Activated B cell treated with CpG ODN at 0.5 μM for 24 hours (primary cell): ENCODE data around the gene GRAP. TPM values are rescaled to one million over a fixed set of nuclear protein-coding genes. Genes with fewer than 3 reads are reported as not detected.

ENCODE experiments used
- ATAC-seq: fragments of 200-7000 bp; cut with Tn5 transposase; one replicate; pipeline ENCODE4 v1.10.0; 2021; ENCODE audit warnings: low read depth, mild to moderate bottlenecking, moderate library complexity
- CTCF ChIA-PET: fragments of 350-600 bp; sonication (Branson Sonifier 250); formaldehyde crosslinking; loops from one replicate; lab custom pipeline; 2021; ENCODE audit warnings: antibody characterized with exemption; lab: Charles Lee
- POLR2A ChIA-PET: fragments of 350-600 bp; sonication (Branson Sonifier 250); formaldehyde crosslinking; loops from one replicate; lab custom pipeline; 2021; ENCODE audit warnings: antibody characterized with exemption; lab: Charles Lee
- DNase-seq: peaks from one replicate; pipeline ENCODE4 v3.0.0; 2022
- H3K27ac Mint-ChIP-seq: one replicate; pipeline ENCODE4 v1.8.0; 2020; ENCODE audit warnings: mixed read lengths
- H3K27me3 Mint-ChIP-seq: one replicate; pipeline ENCODE4 v1.8.0; 2021; ENCODE audit warnings: mixed read lengths
- H3K36me3 Mint-ChIP-seq: one replicate; pipeline ENCODE4 v1.8.0; 2021; ENCODE audit warnings: low read depth, mixed read lengths
- H3K4me1 Mint-ChIP-seq: one replicate; pipeline ENCODE4 v1.8.0; 2021; ENCODE audit warnings: mixed read lengths
- H3K4me3 Mint-ChIP-seq: one replicate; pipeline ENCODE4 v1.8.0; 2020; ENCODE audit warnings: mild to moderate bottlenecking, mixed read lengths
- H3K9me3 Mint-ChIP-seq: one replicate; pipeline ENCODE4 v1.8.0; 2020; ENCODE audit warnings: mixed read lengths
- intact Hi-C: fragments of 100-400 bp; cut with micrococcal nuclease; formaldehyde crosslinking; loops from one replicate; pipeline ENCODE4 v1.15.1; 2024
- total RNA-seq: library from RNA; stranded (reverse); gene quantifications from 2 replicates; pipeline ENCODE4 v1.2.3, GENCODE V29; 2022
- TF ChIP-seq, protein P1 (sequence below): fragments of 200-600 bp; IDR thresholded peaks from one replicate; pipeline ENCODE4 v1.8.0; 2022; ENCODE audit warnings: antibody characterized with exemption, mild to moderate bottlenecking

The GRAP gene
- total RNA-seq, 1 donor from 2014 or later = 39.2 TPM

DNA sequence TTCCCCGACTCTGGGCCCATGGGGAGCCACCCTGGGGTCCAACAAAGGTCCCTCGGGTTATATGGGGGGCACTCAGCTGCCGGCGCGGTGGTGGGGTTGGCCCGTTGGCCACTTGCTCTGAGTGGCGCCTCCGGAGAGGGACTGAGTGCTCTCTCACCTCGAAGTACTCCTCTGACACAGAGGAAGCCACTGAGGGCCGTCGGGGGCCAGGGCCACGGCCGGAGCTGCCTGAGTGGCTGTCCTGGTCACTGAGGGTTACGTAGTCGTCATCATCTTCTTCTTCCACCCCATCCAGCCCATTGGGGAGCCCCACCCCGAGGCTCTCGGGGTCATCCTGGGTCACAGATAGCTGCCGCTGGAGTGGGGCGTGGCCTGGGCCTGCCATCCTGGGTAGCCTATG is 69.1 kb downstream of the GRAP start:
- no peaks in the 10 kb centered on the region for H3K9me3 Mint-ChIP-seq
- ChIA-PET CTCF (interaction anchor here (1.7 kb wide), 1 partner anchor 17 kb away, joined by 5 read pairs; no protein-coding TSS in a partner anchor), POLR2A (no interaction called here)
- H3K36me3 Mint-ChIP-seq = peaks cover 53% of the 10 kb centered on the region
- H3K27me3 Mint-ChIP-seq = no peaks in the 10 kb centered on the region
- intact Hi-C loops = no loop called here
- H3K27ac Mint-ChIP-seq = no peak overlapping the region
- no peaks in the 10 kb centered on the region for H3K4me1 Mint-ChIP-seq
- ATAC-seq (no peak), DNase-seq (no peak)
- TF ChIP-seq, protein P1, sequence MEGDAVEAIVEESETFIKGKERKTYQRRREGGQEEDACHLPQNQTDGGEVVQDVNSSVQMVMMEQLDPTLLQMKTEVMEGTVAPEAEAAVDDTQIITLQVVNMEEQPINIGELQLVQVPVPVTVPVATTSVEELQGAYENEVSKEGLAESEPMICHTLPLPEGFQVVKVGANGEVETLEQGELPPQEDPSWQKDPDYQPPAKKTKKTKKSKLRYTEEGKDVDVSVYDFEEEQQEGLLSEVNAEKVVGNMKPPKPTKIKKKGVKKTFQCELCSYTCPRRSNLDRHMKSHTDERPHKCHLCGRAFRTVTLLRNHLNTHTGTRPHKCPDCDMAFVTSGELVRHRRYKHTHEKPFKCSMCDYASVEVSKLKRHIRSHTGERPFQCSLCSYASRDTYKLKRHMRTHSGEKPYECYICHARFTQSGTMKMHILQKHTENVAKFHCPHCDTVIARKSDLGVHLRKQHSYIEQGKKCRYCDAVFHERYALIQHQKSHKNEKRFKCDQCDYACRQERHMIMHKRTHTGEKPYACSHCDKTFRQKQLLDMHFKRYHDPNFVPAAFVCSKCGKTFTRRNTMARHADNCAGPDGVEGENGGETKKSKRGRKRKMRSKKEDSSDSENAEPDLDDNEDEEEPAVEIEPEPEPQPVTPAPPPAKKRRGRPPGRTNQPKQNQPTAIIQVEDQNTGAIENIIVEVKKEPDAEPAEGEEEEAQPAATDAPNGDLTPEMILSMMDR = no peak
- H3K4me3 Mint-ChIP-seq = no peak overlapping the region

DNA sequence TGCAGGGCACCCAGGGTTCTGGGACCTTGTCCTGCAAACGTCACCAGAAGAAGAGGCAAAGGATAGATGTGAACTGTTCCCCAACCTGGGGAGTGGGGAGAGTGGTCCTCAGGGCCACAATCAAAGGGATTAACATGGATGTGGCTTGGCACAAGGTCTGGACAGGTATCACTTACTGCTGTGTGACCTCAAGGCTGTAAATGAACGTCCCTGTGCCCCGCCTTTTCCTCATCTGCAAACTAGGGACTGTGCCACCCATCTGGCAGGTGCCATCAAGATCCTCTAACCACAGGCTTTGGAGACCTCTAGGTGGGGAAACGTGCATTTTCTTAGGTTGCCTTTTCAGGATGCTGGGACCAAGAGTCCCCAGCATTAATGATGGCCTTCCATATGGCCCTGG is 69.7 kb downstream of the GRAP start:
- Mint-ChIP-seq H3K27me3 (no peaks in the 10 kb centered on the region), H3K4me1 (no peaks in the 10 kb centered on the region), H3K36me3 (peaks cover 57% of the 10 kb centered on the region), H3K9me3 (no peaks in the 10 kb centered on the region), H3K27ac (no peak overlapping the region), H3K4me3 (no peak overlapping the region)
- TF ChIP-seq, protein P1 = no peak
- CTCF ChIA-PET = no interaction called here
- DNase-seq (no peak), ATAC-seq (no peak)
- POLR2A ChIA-PET = no interaction called here
- intact Hi-C loops = no loop called here

DNA sequence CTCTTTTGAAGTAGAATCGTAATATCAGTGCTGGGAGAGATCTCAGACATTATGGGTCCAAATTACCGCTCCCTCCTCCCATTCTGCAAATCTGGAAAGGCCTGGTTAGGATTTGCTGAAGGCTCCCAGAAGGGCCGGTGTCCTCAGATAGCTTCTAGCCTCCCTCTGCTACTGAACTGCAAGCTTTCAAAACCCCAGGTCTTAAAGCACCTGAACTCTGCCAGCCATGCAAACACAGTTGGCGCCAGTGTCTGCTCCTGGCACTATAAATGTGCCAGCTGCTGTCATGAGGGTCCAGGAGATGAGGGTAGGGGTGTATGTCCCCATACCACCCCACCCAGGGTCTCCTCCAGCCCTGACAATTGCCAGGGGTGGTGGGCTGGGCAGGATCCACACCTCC is 70.6 kb downstream of the GRAP start:
- Mint-ChIP-seq H3K9me3 (no peaks in the 10 kb centered on the region), H3K4me3 (no peak overlapping the region), H3K27ac (no peak overlapping the region), H3K4me1 (no peaks in the 10 kb centered on the region), H3K27me3 (no peaks in the 10 kb centered on the region), H3K36me3 (peaks cover 60% of the 10 kb centered on the region)
- DNase-seq = no peak
- ATAC-seq = no peak
- ChIA-PET CTCF (no interaction called here), POLR2A (no interaction called here)
- intact Hi-C loops = no loop called here
- TF ChIP-seq, protein P1 = no peak

DNA sequence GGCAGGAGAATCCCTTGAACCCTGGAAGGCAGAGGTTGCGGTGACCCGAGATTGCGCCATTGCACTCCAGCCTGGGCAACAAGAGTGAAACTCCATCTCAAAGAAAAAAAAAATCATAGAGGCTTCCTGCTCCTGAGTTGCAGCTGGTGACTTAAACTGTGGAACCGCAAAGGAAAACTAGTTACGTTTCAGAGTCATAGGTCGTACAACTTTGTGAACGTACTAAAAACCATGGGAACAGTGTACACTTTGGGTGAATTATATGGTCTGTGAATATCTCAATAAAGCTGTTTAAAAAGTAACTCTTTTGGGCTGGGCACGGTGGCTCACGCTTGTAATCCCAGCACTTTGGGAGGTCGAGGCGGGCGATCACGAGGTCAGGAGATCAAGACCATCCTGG is 71.2 kb downstream of the GRAP start:
- Mint-ChIP-seq H3K27ac (no peak overlapping the region), H3K4me3 (no peak overlapping the region), H3K36me3 (peaks cover 61% of the 10 kb centered on the region), H3K9me3 (no peaks in the 10 kb centered on the region), H3K27me3 (no peaks in the 10 kb centered on the region), H3K4me1 (no peaks in the 10 kb centered on the region)
- TF ChIP-seq, protein P1 = no peak
- intact Hi-C loops = no loop called here
- ChIA-PET POLR2A (no interaction called here), CTCF (interaction anchor here (1.4 kb wide), 1 partner anchor 15 kb away, joined by 6 read pairs; no protein-coding TSS in a partner anchor)
- no peak for ATAC-seq
- DNase-seq = no peak

DNA sequence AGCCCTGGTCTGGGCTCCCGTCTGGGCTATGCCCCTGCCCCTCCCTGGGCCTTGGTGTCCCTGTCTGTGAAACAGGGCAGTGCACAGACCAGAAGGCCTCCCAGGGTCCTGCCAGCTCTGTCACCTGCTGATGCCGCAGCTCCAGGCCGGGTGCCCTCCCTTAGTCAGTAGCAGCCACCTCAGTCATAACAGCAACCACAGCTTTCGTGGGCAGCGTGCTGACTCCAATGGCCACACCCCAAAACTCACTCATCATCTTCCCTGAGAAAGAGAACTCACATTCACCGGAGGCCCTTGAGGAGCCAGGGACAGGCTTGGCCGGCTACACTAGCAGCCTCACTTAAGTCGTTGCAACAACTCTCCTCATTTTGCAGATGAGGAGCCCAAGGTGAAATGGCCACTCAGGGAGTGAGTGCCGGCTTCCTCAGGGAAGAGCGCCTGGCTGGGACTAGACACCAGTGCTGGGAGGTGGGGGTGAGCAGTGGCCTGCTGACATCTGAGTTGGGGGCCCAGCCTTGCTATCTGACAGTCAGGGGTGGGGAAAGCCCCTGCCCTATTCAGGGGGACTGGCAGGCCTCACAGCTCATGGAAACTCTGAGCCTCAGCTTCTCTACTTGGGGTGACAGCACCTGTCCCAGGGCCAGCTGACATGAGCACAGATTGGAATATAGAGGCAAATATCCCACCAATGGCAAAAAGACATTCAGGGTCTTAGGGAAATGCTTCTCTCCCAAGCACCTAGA is 72.2 kb downstream of the GRAP start:
- H3K27me3 Mint-ChIP-seq = no peaks in the 10 kb centered on the region
- ChIA-PET CTCF (interaction anchor here (1.4 kb wide), 1 partner anchor 14 kb away, joined by 6 read pairs; no protein-coding TSS in a partner anchor), POLR2A (no interaction called here)
- peaks cover 58% of the 10 kb centered on the region for H3K36me3 Mint-ChIP-seq
- ATAC-seq (no peak), DNase-seq (no peak)
- H3K9me3 Mint-ChIP-seq = no peaks in the 10 kb centered on the region
- H3K4me3 Mint-ChIP-seq = no peak overlapping the region
- no peaks in the 10 kb centered on the region for H3K4me1 Mint-ChIP-seq
- TF ChIP-seq, protein P1 = no peak
- intact Hi-C loops = no loop called here
- H3K27ac Mint-ChIP-seq = no peak overlapping the region
